Type B pancreatic cell (in vitro differentiated cells): ENCODE data around the gene PNP. TPM values are rescaled to one million over a fixed set of nuclear protein-coding genes. Genes with fewer than 3 reads are reported as not detected.

Experiments
- DNase-seq: peaks from one replicate; pipeline ENCODE4 v3.0.0; 2021; ENCODE audit warnings: mixed read lengths; ENCODE audit not compliant: unreplicated experiment; ENCODE audit errors: extremely low spot score
- H3K27ac Mint-ChIP-seq: 2 replicates; pipeline ENCODE4 v1.8.0; 2021; ENCODE audit warnings: mild to moderate bottlenecking, mixed read lengths
- H3K27me3 Mint-ChIP-seq: 2 replicates; pipeline ENCODE4 v1.8.0; 2021; ENCODE audit warnings: mixed read lengths
- H3K36me3 Mint-ChIP-seq: 2 replicates; pipeline ENCODE4 v1.8.0; 2021; ENCODE audit warnings: mixed read lengths
- H3K4me1 Mint-ChIP-seq: one replicate; pipeline ENCODE4 v1.8.0; 2021; ENCODE audit warnings: mixed read lengths; ENCODE audit not compliant: unreplicated experiment
- H3K4me3 Mint-ChIP-seq: 2 replicates; pipeline ENCODE4 v1.8.0; 2021; ENCODE audit warnings: mild to moderate bottlenecking, mixed read lengths
- H3K9me3 Mint-ChIP-seq: 2 replicates; pipeline ENCODE4 v1.8.0; 2021; ENCODE audit warnings: mixed read lengths
- total RNA-seq: library from RNA; stranded (reverse); gene quantifications from 2 replicates; pipeline ENCODE4 v1.2.1, GENCODE V29; 2021; ENCODE audit warnings: low replicate concordance
- TF ChIP-seq, protein P1 (sequence below): fragments of 200-600 bp; sonication (generic); conservative IDR thresholded peaks from 2 replicates; pipeline ENCODE4 v1.5.0; 2021; ENCODE audit warnings: antibody characterized with exemption, mild to moderate bottlenecking

PNP gene
- total RNA-seq, 1 donor from 2014 or later: 36.9 TPM

DNA sequence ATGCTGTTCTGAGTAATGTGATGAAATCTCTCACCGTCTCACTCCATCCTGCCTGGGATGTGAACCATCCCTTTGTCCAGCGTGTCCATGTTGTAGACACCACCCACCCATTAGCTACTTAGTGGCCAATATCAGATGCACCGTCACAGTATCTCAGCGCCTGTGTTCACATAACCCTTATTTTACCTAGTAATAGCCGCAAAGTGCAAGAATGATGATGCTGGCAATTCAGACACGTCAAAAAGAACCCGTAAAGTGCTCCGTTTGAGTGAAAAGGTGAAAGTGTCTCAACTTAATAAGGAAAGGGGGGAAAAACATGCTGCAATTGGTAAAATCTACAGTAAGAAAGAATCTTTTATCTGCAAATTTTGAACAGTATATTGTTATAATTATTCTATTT is 39.2 kb downstream of the PNP start:
- H3K36me3 Mint-ChIP-seq: no peaks in the 10 kb centered on the region
- H3K4me3 Mint-ChIP-seq: no peak overlapping the region
- TF ChIP-seq, protein P1, sequence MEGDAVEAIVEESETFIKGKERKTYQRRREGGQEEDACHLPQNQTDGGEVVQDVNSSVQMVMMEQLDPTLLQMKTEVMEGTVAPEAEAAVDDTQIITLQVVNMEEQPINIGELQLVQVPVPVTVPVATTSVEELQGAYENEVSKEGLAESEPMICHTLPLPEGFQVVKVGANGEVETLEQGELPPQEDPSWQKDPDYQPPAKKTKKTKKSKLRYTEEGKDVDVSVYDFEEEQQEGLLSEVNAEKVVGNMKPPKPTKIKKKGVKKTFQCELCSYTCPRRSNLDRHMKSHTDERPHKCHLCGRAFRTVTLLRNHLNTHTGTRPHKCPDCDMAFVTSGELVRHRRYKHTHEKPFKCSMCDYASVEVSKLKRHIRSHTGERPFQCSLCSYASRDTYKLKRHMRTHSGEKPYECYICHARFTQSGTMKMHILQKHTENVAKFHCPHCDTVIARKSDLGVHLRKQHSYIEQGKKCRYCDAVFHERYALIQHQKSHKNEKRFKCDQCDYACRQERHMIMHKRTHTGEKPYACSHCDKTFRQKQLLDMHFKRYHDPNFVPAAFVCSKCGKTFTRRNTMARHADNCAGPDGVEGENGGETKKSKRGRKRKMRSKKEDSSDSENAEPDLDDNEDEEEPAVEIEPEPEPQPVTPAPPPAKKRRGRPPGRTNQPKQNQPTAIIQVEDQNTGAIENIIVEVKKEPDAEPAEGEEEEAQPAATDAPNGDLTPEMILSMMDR: no peak
- H3K4me1 Mint-ChIP-seq: peaks cover 3% of the 10 kb centered on the region
- H3K27ac Mint-ChIP-seq: no peak overlapping the region
- H3K27me3 Mint-ChIP-seq: peaks cover 18% of the 10 kb centered on the region
- H3K9me3 Mint-ChIP-seq: no peaks in the 10 kb centered on the region
- DNase-seq: no peak

DNA sequence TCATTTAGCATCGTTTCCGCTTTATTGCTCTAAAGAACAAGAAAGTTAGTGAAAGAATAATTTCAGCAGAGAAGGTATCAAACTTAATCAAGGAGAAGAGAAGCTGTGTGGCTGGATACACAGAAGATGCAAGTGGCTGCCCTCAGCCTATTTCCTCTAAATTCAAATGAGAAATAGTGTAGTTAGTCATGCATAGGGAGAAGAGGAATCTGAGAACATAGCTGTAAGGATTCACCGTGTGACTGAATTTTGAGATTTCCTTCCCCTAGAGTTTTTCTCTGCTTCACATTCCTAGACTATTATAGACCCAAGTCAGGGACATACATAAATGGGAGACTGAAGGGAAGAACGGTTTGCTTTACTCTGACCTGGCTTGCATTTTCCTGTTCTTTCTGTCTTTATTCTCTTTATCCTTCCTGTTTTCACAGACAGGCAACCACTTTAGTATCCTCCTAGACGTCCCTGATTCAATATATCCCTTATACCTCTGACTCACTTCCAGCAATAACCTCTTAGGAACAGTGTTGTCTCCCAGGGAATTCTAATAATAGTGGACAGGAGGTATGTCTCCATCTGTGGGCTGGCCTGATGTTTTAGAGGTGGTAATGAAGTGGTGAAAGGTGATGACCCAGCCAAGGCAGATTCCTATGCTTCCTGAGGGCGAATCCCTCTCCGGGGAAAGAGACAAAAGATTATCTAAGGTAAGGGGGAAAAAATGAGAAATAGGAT is 43.1 kb downstream of the PNP start:
- Mint-ChIP-seq H3K27me3 (peaks cover 18% of the 10 kb centered on the region), H3K36me3 (no peaks in the 10 kb centered on the region), H3K27ac (no peak overlapping the region), H3K4me1 (no peaks in the 10 kb centered on the region), H3K9me3 (no peaks in the 10 kb centered on the region), H3K4me3 (no peak overlapping the region)
- DNase-seq: no peak
- TF ChIP-seq, protein P1: no peak

DNA sequence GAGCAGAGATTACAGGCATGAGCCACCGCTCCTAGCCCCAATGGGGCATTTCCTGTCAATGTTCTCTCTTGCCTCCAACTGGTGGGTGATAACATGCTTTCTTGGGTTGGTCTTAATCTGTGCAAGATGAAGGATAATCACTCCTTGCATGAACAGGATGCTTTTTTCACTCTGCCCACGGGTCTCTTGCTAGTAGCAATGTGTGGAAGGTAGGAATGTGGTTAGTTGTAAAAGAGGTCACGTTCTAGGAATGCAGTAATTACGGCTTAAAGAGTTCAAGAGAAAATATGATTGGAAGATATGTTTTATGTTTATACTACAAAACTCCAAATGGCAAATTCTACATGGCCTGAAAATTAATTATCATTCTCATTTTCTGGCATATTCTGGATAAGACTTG is 46.6 kb downstream of the PNP start:
- no peak overlapping the region for H3K27ac Mint-ChIP-seq
- no peak overlapping the region for H3K4me3 Mint-ChIP-seq
- no peak for DNase-seq
- no peaks in the 10 kb centered on the region for H3K36me3 Mint-ChIP-seq
- peaks cover 12% of the 10 kb centered on the region for H3K27me3 Mint-ChIP-seq
- TF ChIP-seq, protein P1: no peak
- H3K4me1 Mint-ChIP-seq: no peaks in the 10 kb centered on the region
- no peaks in the 10 kb centered on the region for H3K9me3 Mint-ChIP-seq

DNA sequence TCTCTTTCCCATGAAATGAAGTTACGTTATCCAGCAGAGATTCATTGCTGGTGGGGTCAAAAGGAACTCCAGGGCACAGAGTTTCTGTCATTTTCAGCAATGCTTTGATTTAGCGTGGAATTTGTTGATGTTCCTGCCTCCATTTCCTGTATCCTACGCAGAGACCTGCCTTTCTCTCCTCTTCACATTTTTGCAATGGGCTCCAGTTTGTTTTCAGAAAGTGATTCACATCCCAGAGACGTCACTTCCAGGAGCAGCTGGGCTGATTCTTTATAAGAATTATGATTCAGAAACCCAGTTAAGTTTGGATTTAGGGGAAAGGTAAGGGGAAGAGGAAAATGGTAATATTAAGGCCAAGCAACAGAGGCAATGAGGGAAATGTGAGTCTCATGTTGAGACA is 47.7 kb downstream of the PNP start:
- H3K27ac Mint-ChIP-seq: no peak overlapping the region
- H3K36me3 Mint-ChIP-seq: no peaks in the 10 kb centered on the region
- H3K9me3 Mint-ChIP-seq: no peaks in the 10 kb centered on the region
- H3K27me3 Mint-ChIP-seq: peaks cover 8% of the 10 kb centered on the region
- H3K4me3 Mint-ChIP-seq: no peak overlapping the region
- no peaks in the 10 kb centered on the region for H3K4me1 Mint-ChIP-seq
- no peak for DNase-seq
- TF ChIP-seq, protein P1: no peak

DNA sequence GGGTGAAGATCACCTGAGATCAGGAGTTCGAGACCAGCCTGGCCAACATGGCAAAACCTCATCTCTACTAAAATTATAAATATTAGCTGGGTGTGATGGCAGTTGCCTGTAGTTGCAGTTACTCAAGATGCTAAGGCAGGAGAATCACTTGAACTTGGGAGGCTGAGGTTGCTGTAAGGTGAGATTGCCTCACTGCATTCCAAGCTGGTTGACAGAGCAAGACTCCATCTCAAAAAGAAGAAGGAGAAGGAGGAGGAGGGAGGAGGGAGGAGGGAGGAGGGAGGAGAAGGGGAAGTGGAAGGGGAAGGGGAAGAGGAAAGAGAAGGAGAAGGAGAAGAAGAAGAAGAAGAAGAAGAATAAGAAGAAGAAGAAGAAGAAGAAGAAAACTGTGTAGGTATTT is 53.1 kb downstream of the PNP start:
- TF ChIP-seq, protein P1: no peak
- H3K27me3 Mint-ChIP-seq: no peaks in the 10 kb centered on the region
- DNase-seq: no peak
- no peaks in the 10 kb centered on the region for H3K9me3 Mint-ChIP-seq
- H3K36me3 Mint-ChIP-seq: no peaks in the 10 kb centered on the region
- H3K4me1 Mint-ChIP-seq: no peaks in the 10 kb centered on the region
- H3K27ac Mint-ChIP-seq: no peak overlapping the region
- H3K4me3 Mint-ChIP-seq: no peak overlapping the region
